Hepatocyte (in vitro differentiated cells): Measurements from ENCODE around the gene DOCK2. TPM values are rescaled to one million over a fixed set of nuclear protein-coding genes. Genes with fewer than 3 reads are reported as not detected.
"Not testable (repeated sequence)": the region's sequence is repeated elsewhere in the genome, so short reads cannot be mapped to it uniquely, and the experiment has no call there.

Source experiments
- DNase-seq: peaks from one replicate; pipeline ENCODE4 v3.0.0-alpha.2; 2016; ENCODE audit warnings: low spot score
- H2AFZ ChIP-seq: fragments of 200-600 bp; sonication (generic); 2 replicates; pipeline ENCODE4 v1.6.0; 2016; ENCODE audit warnings: antibody characterized with exemption, mild to moderate bottlenecking
- H3K27ac ChIP-seq: fragments of 200-600 bp; sonication (generic); 2 replicates; pipeline ENCODE4 v1.5.1; 2016; ENCODE audit warnings: mild to moderate bottlenecking
- H3K27me3 ChIP-seq: fragments of 200-600 bp; sonication (generic); 2 replicates; pipeline ENCODE4 v1.6.1; 2016
- H3K36me3 ChIP-seq: fragments of 200-600 bp; sonication (generic); replicated peaks from 2 replicates; pipeline ENCODE4 v1.5.1; 2016; ENCODE audit warnings: low read depth; ENCODE audit not compliant: insufficient read depth
- H3K4me1 ChIP-seq: fragments of 200-600 bp; sonication (generic); 2 replicates; pipeline ENCODE4 v1.5.1; 2016; ENCODE audit warnings: mild to moderate bottlenecking, moderate library complexity; ENCODE audit not compliant: insufficient read depth
- H3K4me2 ChIP-seq: fragments of 200-600 bp; sonication (generic); 2 replicates; pipeline ENCODE4 v1.6.0; 2016
- H3K4me3 ChIP-seq: fragments of 200-600 bp; sonication (generic); 2 replicates; pipeline ENCODE4 v1.5.1; 2016; ENCODE audit warnings: mild to moderate bottlenecking
- H3K79me2 ChIP-seq: fragments of 200-600 bp; sonication (generic); 2 replicates; pipeline ENCODE4 v1.6.0; 2017; ENCODE audit warnings: mild to moderate bottlenecking
- H3K9me2 ChIP-seq: fragments of 200-600 bp; sonication (generic); replicated peaks from 2 replicates; pipeline ENCODE4 v1.6.0; 2017; ENCODE audit warnings: mild to moderate bottlenecking; ENCODE audit not compliant: insufficient read depth
- H3K9me3 ChIP-seq: fragments of 200-600 bp; sonication (generic); 2 replicates; pipeline ENCODE4 v1.5.1; 2016; ENCODE audit warnings: low read depth, mild to moderate bottlenecking
- H4K20me1 ChIP-seq: fragments of 200-600 bp; sonication (generic); 2 replicates; pipeline ENCODE4 v1.6.0; 2016; ENCODE audit warnings: mild to moderate bottlenecking; ENCODE audit not compliant: insufficient read depth, poor library complexity, severe bottlenecking
- CTCF ChIP-seq: fragments of 200-600 bp; sonication (generic); IDR thresholded peaks from 2 replicates; pipeline ENCODE4 v1.5.1; 2016; ENCODE audit warnings: antibody characterized with exemption, mild to moderate bottlenecking; ENCODE audit not compliant: poor library complexity
- EZH2 ChIP-seq: fragments of 200-600 bp; sonication (generic); IDR thresholded peaks from 2 replicates; pipeline ENCODE4 v1.6.1; 2016; ENCODE audit warnings: antibody characterized with exemption, mild to moderate bottlenecking, borderline replicate concordance
- EZH2phosphoT487 ChIP-seq: fragments of 200-600 bp; sonication (generic); IDR thresholded peaks from one replicate; pipeline ENCODE4 v1.6.1; 2018; ENCODE audit warnings: antibody characterized with exemption, mild to moderate bottlenecking, low read depth, moderate library complexity; ENCODE audit not compliant: unreplicated experiment, severe bottlenecking
- WGBS: methylation state at CpG from one replicate; pipeline ENCODE4 v1.1.6; 2016; ENCODE audit warnings: low lambda C conversion rate; ENCODE audit errors: missing lambda C conversion rate; 5-methylcytosine and 5-hydroxymethylcytosine counted together
- polyA plus RNA-seq: library from polyadenylated mRNA; unstranded; fragments of >200 nt; fragmentation: Nextera tagmentation; extraction: Ambion mirVana; gene quantifications from 2 replicates; pipeline ENCODE4 v1.2.1, GENCODE V29; 2016
- total RNA-seq: library from RNA; depleted of rRNA; stranded (reverse); fragments of >200 nt; gene quantifications from 2 replicates; pipeline ENCODE4 v1.2.3, GENCODE V29; 2014

DOCK2 gene
- total and polyA plus RNA-seq, 2 experiments from 2014 or later, result 0.60 TPM; not detected in 1

GRCh38 chr5:169764018-169764378, 126.9 kb downstream of the DOCK2 start:
- H3K9me3 ChIP-seq, result no peaks in the 10 kb centered on the region
- no peaks in the 10 kb centered on the region for H4K20me1 ChIP-seq
- H3K4me2 ChIP-seq, result no peak overlapping the region
- no peak for TF ChIP-seq EZH2phosphoT487
- TF ChIP-seq EZH2, result no peak
- no peak for TF ChIP-seq CTCF
- H3K79me2 ChIP-seq, result no peaks in the 10 kb centered on the region
- DNase-seq, result no peak
- no peaks in the 10 kb centered on the region for H3K9me2 ChIP-seq
- WGBS, result 48% methylated on average over 5 of the region's 5 CpGs
- H3K27ac ChIP-seq, result no peak overlapping the region
- no peaks in the 10 kb centered on the region for H3K4me1 ChIP-seq
- H2AFZ ChIP-seq, result no peak overlapping the region
- no peak overlapping the region for H3K4me3 ChIP-seq
- no peaks in the 10 kb centered on the region for H3K36me3 ChIP-seq
- H3K27me3 ChIP-seq, result no peaks in the 10 kb centered on the region

GRCh38 chr5:169765176-169765996, 128.3 kb downstream of the DOCK2 start:
- H3K4me3 ChIP-seq, result no peak overlapping the region
- H4K20me1 ChIP-seq, result no peaks in the 10 kb centered on the region
- DNase-seq, result no peak
- H3K9me2 ChIP-seq, result no peaks in the 10 kb centered on the region
- no peaks in the 10 kb centered on the region for H3K79me2 ChIP-seq
- no peaks in the 10 kb centered on the region for H3K27me3 ChIP-seq
- no peak for TF ChIP-seq EZH2phosphoT487
- no peak for TF ChIP-seq EZH2
- no peak overlapping the region for H2AFZ ChIP-seq
- H3K4me2 ChIP-seq, result no peak overlapping the region
- no peaks in the 10 kb centered on the region for H3K9me3 ChIP-seq
- H3K36me3 ChIP-seq, result no peaks in the 10 kb centered on the region
- no peak overlapping the region for H3K27ac ChIP-seq
- WGBS, result 63% methylated on average over 3 of the region's 3 CpGs
- H3K4me1 ChIP-seq, result no peaks in the 10 kb centered on the region

- not testable (repeated sequence) for H2AFZ ChIP-seq, H3K27ac ChIP-seq, H3K79me2 ChIP-seq, H3K27me3 ChIP-seq, H4K20me1 ChIP-seq, H3K36me3 ChIP-seq, H3K9me3 ChIP-seq, H3K9me2 ChIP-seq, DNase-seq, H3K4me1 ChIP-seq, H3K4me2 ChIP-seq, H3K4me3 ChIP-seq
- WGBS, result 95% methylated on average over 6 of the region's 6 CpGs
Observed at GRCh38 chr5:169766943-169767342, 129.9 kb downstream of the DOCK2 start.

GRCh38 chr5:169767938-169768337, 130.9 kb downstream of the DOCK2 start:
- no peak overlapping the region for H3K4me3 ChIP-seq
- no peak overlapping the region for H3K4me2 ChIP-seq
- no peaks in the 10 kb centered on the region for H3K9me2 ChIP-seq
- no peaks in the 10 kb centered on the region for H3K79me2 ChIP-seq
- 72% methylated on average over 6 of the region's 6 CpGs for WGBS
- H3K9me3 ChIP-seq, result no peaks in the 10 kb centered on the region
- H4K20me1 ChIP-seq, result no peaks in the 10 kb centered on the region
- H3K27ac ChIP-seq, result no peak overlapping the region
- no peaks in the 10 kb centered on the region for H3K36me3 ChIP-seq
- DNase-seq, result peak; percentile 31
- H3K27me3 ChIP-seq, result no peaks in the 10 kb centered on the region
- TF ChIP-seq EZH2, result no peak
- TF ChIP-seq CTCF, result no peak
- no peak for TF ChIP-seq EZH2phosphoT487
- no peaks in the 10 kb centered on the region for H3K4me1 ChIP-seq
- no peak overlapping the region for H2AFZ ChIP-seq
